HepG2 (cell line): ENCODE data around the gene BCAS3. TPM values are rescaled to one million over a fixed set of nuclear protein-coding genes. Genes with fewer than 3 reads are reported as not detected.

Experiments used
- AHDC1 ChIP-seq: sonication (generic); formaldehyde crosslinking; IDR thresholded peaks from 2 replicates; pipeline ENCODE4 v1.5.1; 2020; ENCODE audit warnings: mild to moderate bottlenecking, missing genetic modification reagents, borderline replicate concordance
- ARID5B ChIP-seq: IDR thresholded peaks from 2 replicates; pipeline ENCODE4 v1.4.0; 2020; ENCODE audit warnings: mild to moderate bottlenecking, missing genetic modification reagents
- ARNT ChIP-seq: fragments of 450-650 bp; IDR thresholded peaks from 2 replicates; pipeline ENCODE4 v1.6.1; 2017
- PBX2 ChIP-seq: IDR thresholded peaks from 2 replicates; pipeline ENCODE4 v1.6.1; 2016; ENCODE audit warnings: control low read depth
- PRMT3 ChIP-seq: sonication (generic); formaldehyde crosslinking; IDR thresholded peaks from 2 replicates; pipeline ENCODE4 v1.8.1; 2022; ENCODE audit warnings: low read depth, mild to moderate bottlenecking, moderate library complexity, missing genetic modification reagents, borderline replicate concordance
- SRF ChIP-seq: IDR thresholded peaks from 2 replicates; pipeline ENCODE4 v1.6.1; 2011; ENCODE audit warnings: mild to moderate bottlenecking, low read depth, low read length, moderate library complexity
- ZMYM3 ChIP-seq: sonication (generic); formaldehyde crosslinking; IDR thresholded peaks from 2 replicates; pipeline ENCODE4 v1.5.1; 2020; ENCODE audit warnings: mild to moderate bottlenecking, missing genetic modification reagents
- ZNF260 ChIP-seq: sonication (generic); formaldehyde crosslinking; IDR thresholded peaks from 2 replicates; pipeline ENCODE4 v1.4.0; 2020; ENCODE audit warnings: missing genetic modification reagents, low read depth, mild to moderate bottlenecking, borderline replicate concordance
- ZNF687 ChIP-seq: sonication (generic); formaldehyde crosslinking; IDR thresholded peaks from 2 replicates; pipeline ENCODE4 v1.5.1; 2020; ENCODE audit warnings: mild to moderate bottlenecking, missing genetic modification reagents, moderate library complexity
- ZNF691 ChIP-seq: sonication (generic); formaldehyde crosslinking; IDR thresholded peaks from 2 replicates; pipeline ENCODE4 v1.4.0; 2020; ENCODE audit warnings: missing genetic modification reagents, low read depth, mild to moderate bottlenecking, borderline replicate concordance
- polyA plus RNA-seq, 8 experiments: library from polyadenylated mRNA; depleted of rRNA in 3 of 8; stranded (reverse) in 7 of 8; unstranded in 1 of 8; fragments of >200 nt; fragmentation: Illumina TruSeq in 4 of 8; extraction: Trizol in 4 of 8; gene quantifications; 2 replicates each; pipeline versions ENCODE4 v1.2.1 to v1.2.3, GENCODE V29; 2011 to 2016; ENCODE audit warnings: low read depth in 4 of 8, missing spikeins in 1 of 8, mixed read lengths in 1 of 8; ENCODE audit not compliant: insufficient read depth in 1 of 8
- total RNA-seq, 5 experiments: library from RNA; depleted of rRNA; stranded (reverse); fragments of >200 nt; fragmentation: Illumina TruSeq; extraction: Trizol; gene quantifications; 2 replicates each; pipeline ENCODE4 v1.2.3, GENCODE V29; 2016; ENCODE audit warnings: low read depth in 1 of 5

The BCAS3 gene
- total and polyA plus RNA-seq, 2 of the 13 experiments (the other 11 are each of a cell fraction or from before 2014, with no cell fraction given): 10.7 to 11.2 TPM

- TF ChIP-seq ARID5B (CRISPR knock-in tag) (peak; percentile 64; the same call in 1 of the 2 replicates), ZMYM3 (peak; percentile 60; the same call in 1 of the 2 replicates), PRMT3 (no peak), ARNT (no peak), ZNF260 (no peak), AHDC1 (CRISPR knock-in tag) (peak; percentile 63; the same call in 1 of the 2 replicates), ZNF687 (CRISPR knock-in tag) (peak; percentile 90), SRF (no peak), ZNF691 (CRISPR knock-in tag) (no peak; the same call in 1 of the 2 replicates), PBX2 (no peak)
Observed at GRCh38 chr17:61416540-61417363, 739.1 kb downstream of the BCAS3 start (continued).
